K562 (cell line): ENCODE measurements around the gene ARHGEF18. TPM values are rescaled to one million over a fixed set of nuclear protein-coding genes. Genes with fewer than 3 reads are reported as not detected.

Source experiments
- ATAC-seq: fragments of 200-7000 bp; cut with Tn5 transposase; 3 replicates; pipeline ENCODE4 v1.9.1; 2020; ENCODE audit warnings: moderate library complexity
- BruUV-seq: library from RNA; stranded (reverse); fragments of 400-500 nt; replicated peaks from 2 replicates; lab custom pipeline; 2021; lab: Mats Ljungman, UMichigan
- CTCF ChIA-PET: fragments of 300-600 bp; formaldehyde crosslinking; extraction: SDS; loops from one replicate; lab custom pipeline; 2021; ENCODE audit warnings: low intra/inter-chr PET ratio; lab: Yijun Ruan, JAX
- POLR2A ChIA-PET: fragments of 300-600, 350-650 bp; sonication (Branson Sonifier 250); formaldehyde crosslinking; extraction: SDS; loops from one replicate; lab custom pipeline; 2021; ENCODE audit warnings: antibody characterized with exemption, inconsistent platforms; lab: Yijun Ruan, JAX
- DNase-seq, 4 experiments: peaks; one replicate each; pipeline versions ENCODE4 v3.0.0 to v3.0.0-alpha.2; 2011 to 2018; ENCODE audit warnings: low spot score in 3 of 4, mixed read lengths in 3 of 4; ENCODE audit errors: extremely low read depth in 1 of 4
- FAIRE-seq: peaks from 2 replicates; lab custom pipeline; 2011; peaks lifted over from hg19 to GRCh38; lab: Jason Lieb, UNC
- H2AFZ ChIP-seq: 2 replicates; pipeline ENCODE4 v1.6.0; 2011; ENCODE audit warnings: low read depth, low read length, control low read depth, inconsistent platforms
- H3K27ac ChIP-seq: fragments of 200-600 bp; 3 replicates; pipeline ENCODE4 v1.8.0; 2011; ENCODE audit warnings: low read depth, mild to moderate bottlenecking, control low read depth, inconsistent platforms, low read length, moderate library complexity, mixed read lengths; ENCODE audit errors: extremely low read depth
- H3K27me3 ChIP-seq, 2 experiments: fragments of 300-600 bp in 1 of 2; 2 replicates in 1 of 2; 3 replicates in 1 of 2; pipeline versions ENCODE4 v1.6.0 to v1.8.0; 2011; ENCODE audit warnings: inconsistent platforms in 2 of 2, low read length in 2 of 2, mild to moderate bottlenecking in 1 of 2, mixed read lengths in 1 of 2, moderate library complexity in 1 of 2; ENCODE audit not compliant: control insufficient read depth in 2 of 2, insufficient read depth in 2 of 2
- H3K36me3 ChIP-seq: fragments of 300-600 bp; 3 replicates; pipeline ENCODE4 v1.8.0; 2011; ENCODE audit warnings: mild to moderate bottlenecking, low read length, inconsistent platforms; ENCODE audit not compliant: control insufficient read depth, insufficient read depth
- H3K4me1 ChIP-seq, 2 experiments: fragments of 200-600 bp in 1 of 2; replicated peaks in 1 of 2; 2 replicates in 1 of 2; 3 replicates in 1 of 2; pipeline versions ENCODE4 v1.5.1 to v1.8.0; 2011; ENCODE audit warnings: inconsistent platforms in 2 of 2, low read length in 2 of 2, mild to moderate bottlenecking in 1 of 2, mixed read lengths in 1 of 2, moderate library complexity in 1 of 2; ENCODE audit not compliant: control insufficient read depth in 2 of 2, insufficient read depth in 2 of 2
- H3K4me2 ChIP-seq: 2 replicates; pipeline ENCODE4 v1.6.1; 2011; ENCODE audit warnings: low read length, control low read depth, inconsistent platforms, mixed read lengths; ENCODE audit not compliant: insufficient read depth
- H3K4me3 ChIP-seq: fragments of 200-600 bp; sonication (generic), shearing (Covaris generic); 2 replicates; pipeline ENCODE4 v1.5.1; 2016; ENCODE audit warnings: control low read depth, inconsistent platforms
- H3K79me2 ChIP-seq: fragments of 200-600 bp; 3 replicates; pipeline ENCODE4 v1.8.0; 2011; ENCODE audit warnings: low read length, inconsistent platforms; ENCODE audit not compliant: control insufficient read depth, insufficient read depth
- H3K9ac ChIP-seq, 2 experiments: 2 replicates each; pipeline versions ENCODE4 v1.6.0 to v1.6.1; 2011; ENCODE audit warnings: low read depth in 2 of 2, low read length in 2 of 2, control low read depth in 1 of 2, inconsistent platforms in 1 of 2, mild to moderate bottlenecking in 1 of 2, mixed read lengths in 1 of 2; ENCODE audit not compliant: insufficient read depth in 1 of 2
- H3K9me1 ChIP-seq: one replicate; pipeline ENCODE4 v1.6.0; 2011; ENCODE audit warnings: inconsistent platforms, mild to moderate bottlenecking, low read length, moderate library complexity; ENCODE audit not compliant: control insufficient read depth, insufficient read depth
- H3K9me3 ChIP-seq: replicated peaks from 2 replicates; pipeline ENCODE4 v1.5.1; 2011; ENCODE audit warnings: low read depth, low read length, inconsistent platforms; ENCODE audit not compliant: control insufficient read depth, insufficient read depth
- H4K20me1 ChIP-seq: replicated peaks from 2 replicates; pipeline ENCODE4 v1.6.1; 2011; ENCODE audit warnings: low read length, inconsistent platforms, mixed read lengths; ENCODE audit not compliant: control insufficient read depth, insufficient read depth
- DNMT1 ChIP-seq: fragments of 450-650 bp; IDR thresholded peaks from 2 replicates; pipeline ENCODE4 v1.6.1; 2016; ENCODE audit warnings: antibody characterized with exemption, mild to moderate bottlenecking
- FOXK1 ChIP-seq: sonication (generic); formaldehyde crosslinking; IDR thresholded peaks from 2 replicates; pipeline ENCODE4 v1.8.0; 2022; ENCODE audit warnings: missing genetic modification reagents, mild to moderate bottlenecking, borderline replicate concordance
- HDAC1 ChIP-seq, 2 experiments: fragments of 450-650 bp; IDR thresholded peaks; 2 replicates each; pipeline ENCODE4 v1.6.1; 2016 to 2017; ENCODE audit warnings: inconsistent platforms in 1 of 2, mild to moderate bottlenecking in 1 of 2, moderate library complexity in 1 of 2
- HNRNPH1 ChIP-seq: fragments of 200-400 bp; formaldehyde crosslinking; optimal IDR thresholded peaks from 2 replicates; pipeline ENCODE3; 2017; ENCODE audit warnings: low read depth, mild to moderate bottlenecking, low read length, moderate library complexity
- OTX1 ChIP-seq: fragments of 450-650 bp; formaldehyde crosslinking; IDR thresholded peaks from 2 replicates; pipeline ENCODE4 v1.4.0; 2022; ENCODE audit warnings: mild to moderate bottlenecking
- RCOR1 ChIP-seq, 2 experiments: IDR thresholded peaks; 2 replicates each; pipeline ENCODE4 v1.6.1; 2012; ENCODE audit warnings: low read depth in 2 of 2, low read length in 2 of 2, borderline replicate concordance in 1 of 2, improper control_type of control experiment in 1 of 2
- ZNF444 ChIP-seq: fragments of 250-450 bp; sonication (Bioruptor Pico); IDR thresholded peaks from 2 replicates; pipeline ENCODE4 v1.4.0; 2020; ENCODE audit warnings: mild to moderate bottlenecking, moderate library complexity
- WGBS: fragments of 100-300 bp; shearing (Covaris generic); methylation state at CpG from one replicate; pipeline ENCODE4 v1.1.6; 2016; ENCODE audit warnings: low coverage, mixed read lengths; ENCODE audit not compliant: insufficient coverage; ENCODE audit errors: missing lambda C conversion rate; 5-methylcytosine and 5-hydroxymethylcytosine counted together
- in situ Hi-C: fragments of 300-500 bp; cut with MboI; formaldehyde crosslinking; loops from 4 replicates; pipeline ENCODE4 v1.15.0; 2018; ENCODE audit warnings: inconsistent platforms, mixed read lengths
- intact Hi-C: fragments of 100-400 bp; cut with micrococcal nuclease; formaldehyde crosslinking; loops from 2 replicates; pipeline ENCODE4 v1.14.2; 2022
- polyA plus RNA-seq, 8 experiments: library from polyadenylated mRNA; depleted of rRNA in 4 of 8; stranded (reverse) in 5 of 8; unstranded in 3 of 8; fragments of >200 nt; fragmentation: Nextera tagmentation in 2 of 8; fragmentation: Illumina TruSeq in 1 of 8; extraction: Ambion mirVana in 2 of 8; extraction: Trizol in 1 of 8; gene quantifications; 2 replicates each; pipeline versions ENCODE4 v1.2.1 to v1.2.3, GENCODE V29; 2011 to 2014; ENCODE audit warnings: inconsistent platforms in 1 of 8, missing spikeins in 1 of 8
- total RNA-seq, 7 experiments: library from RNA; depleted of rRNA in 6 of 7; stranded (reverse); fragments of >200 nt in 6 of 7; fragmentation: Illumina TruSeq in 2 of 7; extraction: Trizol in 2 of 7; gene quantifications; 2 replicates each; pipeline versions ENCODE4 v1.2.1 to v1.2.3, GENCODE V29; 2011 to 2021; ENCODE audit warnings: low replicate concordance in 1 of 7

ARHGEF18 gene
- total and polyA plus RNA-seq, 9 of the 15 experiments (the other 6 are each of a cell fraction or from before 2014, with no cell fraction given), result 0.04 to 16.5 (median 4.5) TPM

- BruUV-seq, result no TSS peak
- in situ Hi-C loops, result no loop called here
- TF ChIP-seq DNMT1 (no peak), FOXK1 (CRISPR knock-in tag) (no peak), ZNF444 (CRISPR knock-in tag) (no peak), OTX1 (no peak), HDAC1 (IDR thresholded peaks at IDR 0.05) (no peak), RCOR1 (IDR thresholded peaks at IDR 0.05; ENCODE audit: borderline replicate concordance in 1 of 2, low read depth in 2 of 2, low read length in 2 of 2) (no peak), HNRNPH1 (no peak)
- no peak overlapping the region for H3K27ac ChIP-seq
- FAIRE-seq (no peak), ATAC-seq (no peak), DNase-seq (no peak)
- H3K9me3 ChIP-seq, result no peaks in the 10 kb centered on the region
- H3K9me1 ChIP-seq, result no peaks in the 10 kb centered on the region
- no peaks in the 10 kb centered on the region for H3K4me1 ChIP-seq
- H3K36me3 ChIP-seq, result no peaks in the 10 kb centered on the region
- ChIA-PET POLR2A (interaction anchor here (0.7 kb wide), 1 partner anchor 211 kb away, joined by 3 read pairs; no protein-coding TSS in a partner anchor), CTCF (interaction anchor here (0.6 kb wide), 1 partner anchor 1892 kb away, joined by 3 read pairs; no protein-coding TSS in a partner anchor)
- H3K4me2 ChIP-seq, result no peak overlapping the region
- H3K27me3 ChIP-seq, result peaks cover 0 to 6% of the 10 kb centered on the region in 2 experiments; a peak in 2 of 5 replicates
- no peaks in the 10 kb centered on the region for H3K79me2 ChIP-seq
- 0% methylated on average over 2 of the region's 2 CpGs for WGBS
- no peak overlapping the region for H2AFZ ChIP-seq
- H3K9ac ChIP-seq, result no peak overlapping the region
- H3K4me3 ChIP-seq, result no peak overlapping the region
- intact Hi-C loops, result loop anchor here (10.0 kb wide), 1 partner anchor 432 kb away; no protein-coding TSS in a partner anchor
- no peaks in the 10 kb centered on the region for H4K20me1 ChIP-seq
These were observed 14.5 kb downstream of the ARHGEF18 start for GRCh38 chr19:7363225-7363624.
